Astrocyte (in vitro differentiated cells and primary cell): ENCODE data around the gene TEAD1. TPM values are rescaled to one million over a fixed set of nuclear protein-coding genes. Genes with fewer than 3 reads are reported as not detected.

Source experiments
- DNase-seq: peaks from one replicate; pipeline ENCODE4 v3.0.0-alpha.2; 2010; ENCODE audit warnings: low read depth
- FAIRE-seq: peaks from 2 replicates; lab custom pipeline; 2011; peaks lifted over from hg19 to GRCh38; lab: Jason Lieb, UNC
- H2AFZ ChIP-seq: 2 replicates; pipeline ENCODE4 v1.6.0; 2012; ENCODE audit warnings: low read depth, low read length, inconsistent platforms
- H3K27ac ChIP-seq: 2 replicates; pipeline ENCODE4 v1.5.1; 2011; ENCODE audit warnings: low read depth, low read length, inconsistent platforms
- H3K27me3 ChIP-seq: 2 replicates; pipeline ENCODE4 v1.6.0; 2011; ENCODE audit warnings: low read length, inconsistent platforms; ENCODE audit not compliant: insufficient read depth
- H3K36me3 ChIP-seq: 2 replicates; pipeline ENCODE4 v1.5.1; 2011; ENCODE audit warnings: low read length, inconsistent platforms; ENCODE audit not compliant: insufficient read depth
- H3K4me1 ChIP-seq: 2 replicates; pipeline ENCODE4 v1.5.1; 2011; ENCODE audit warnings: low read length, inconsistent platforms; ENCODE audit not compliant: insufficient read depth
- H3K4me2 ChIP-seq: 2 replicates; pipeline ENCODE4 v1.6.0; 2012; ENCODE audit warnings: low read length, inconsistent platforms
- H3K4me3 ChIP-seq: 2 replicates; pipeline ENCODE4 v1.5.1; 2011; ENCODE audit warnings: low read depth, mild to moderate bottlenecking, low read length, inconsistent platforms; ENCODE audit not compliant: insufficient read depth
- H3K79me2 ChIP-seq: 2 replicates; pipeline ENCODE4 v1.6.0; 2012; ENCODE audit warnings: mild to moderate bottlenecking, low read length, inconsistent platforms; ENCODE audit not compliant: insufficient read depth
- H3K9ac ChIP-seq: 2 replicates; pipeline ENCODE4 v1.6.0; 2012; ENCODE audit warnings: mild to moderate bottlenecking, low read length, inconsistent platforms
- H3K9me3 ChIP-seq: 2 replicates; pipeline ENCODE4 v1.5.1; 2012; ENCODE audit warnings: low read depth, mild to moderate bottlenecking, low read length, inconsistent platforms; ENCODE audit not compliant: insufficient read depth
- H4K20me1 ChIP-seq: 2 replicates; pipeline ENCODE4 v1.6.0; 2012; ENCODE audit warnings: low read length, inconsistent platforms; ENCODE audit not compliant: insufficient read depth
- H3K27ac Mint-ChIP-seq: one replicate; pipeline ENCODE4 v1.8.0; 2021; ENCODE audit warnings: mild to moderate bottlenecking, mixed read lengths; ENCODE audit not compliant: unreplicated experiment
- H3K27me3 Mint-ChIP-seq: one replicate; pipeline ENCODE4 v1.8.0; 2021; ENCODE audit warnings: low read depth, mixed read lengths; ENCODE audit not compliant: unreplicated experiment
- H3K36me3 Mint-ChIP-seq: one replicate; pipeline ENCODE4 v1.8.0; 2021; ENCODE audit warnings: low read depth, mixed read lengths; ENCODE audit not compliant: unreplicated experiment
- H3K4me1 Mint-ChIP-seq: one replicate; pipeline ENCODE4 v1.8.0; 2021; ENCODE audit warnings: low read depth, mixed read lengths; ENCODE audit not compliant: unreplicated experiment
- H3K4me3 Mint-ChIP-seq: one replicate; pipeline ENCODE4 v1.8.0; 2021; ENCODE audit warnings: mild to moderate bottlenecking, moderate library complexity, mixed read lengths; ENCODE audit not compliant: unreplicated experiment
- H3K9me3 Mint-ChIP-seq: one replicate; pipeline ENCODE4 v1.8.0; 2021; ENCODE audit warnings: mild to moderate bottlenecking, mixed read lengths; ENCODE audit not compliant: unreplicated experiment
- EZH2 ChIP-seq: IDR thresholded peaks from 2 replicates; pipeline ENCODE4 v1.6.1; 2012; ENCODE audit warnings: mild to moderate bottlenecking, low read length, inconsistent platforms; ENCODE audit not compliant: insufficient read depth
- total RNA-seq: library from RNA; stranded (reverse); gene quantifications from 2 replicates; pipeline ENCODE4 v1.2.1, GENCODE V29; 2021
- TF ChIP-seq, protein P1 (sequence below): IDR thresholded peaks from 2 replicates; pipeline ENCODE4 v1.5.1; 2011; ENCODE audit warnings: low read depth, mild to moderate bottlenecking, inconsistent platforms, low read length, moderate library complexity; ENCODE audit not compliant: insufficient read depth

The TEAD1 gene
- total RNA-seq, 1 donor from 2014 or later, result 149 TPM

- Mint-ChIP-seq H3K9me3 (no peaks in the 10 kb centered on the region), H3K4me3 (peak overlapping the region; percentile 64), H3K27me3 (no peaks in the 10 kb centered on the region), H3K36me3 (peaks cover 2% of the 10 kb centered on the region), H3K4me1 (peaks cover 74% of the 10 kb centered on the region), H3K27ac (peak overlapping the region; percentile 82)
- Histone ChIP-seq H4K20me1 (peaks cover 89% of the 10 kb centered on the region), H3K27me3 (no peaks in the 10 kb centered on the region), H3K4me1 (peaks cover 56% of the 10 kb centered on the region), H3K79me2 (peaks cover 95% of the 10 kb centered on the region), H3K9ac (peak overlapping the region; percentile 19), H3K36me3 (no peaks in the 10 kb centered on the region), H3K27ac (peak overlapping the region; percentile 76), H3K4me3 (peak overlapping the region; percentile 2), H3K4me2 (peak overlapping the region; percentile 63), H2AFZ (no peak overlapping the region), H3K9me3 (no peaks in the 10 kb centered on the region)
- DNase-seq (peak; percentile 60), FAIRE-seq (no peak)
- no peak for TF ChIP-seq EZH2
- TF ChIP-seq, protein P1, sequence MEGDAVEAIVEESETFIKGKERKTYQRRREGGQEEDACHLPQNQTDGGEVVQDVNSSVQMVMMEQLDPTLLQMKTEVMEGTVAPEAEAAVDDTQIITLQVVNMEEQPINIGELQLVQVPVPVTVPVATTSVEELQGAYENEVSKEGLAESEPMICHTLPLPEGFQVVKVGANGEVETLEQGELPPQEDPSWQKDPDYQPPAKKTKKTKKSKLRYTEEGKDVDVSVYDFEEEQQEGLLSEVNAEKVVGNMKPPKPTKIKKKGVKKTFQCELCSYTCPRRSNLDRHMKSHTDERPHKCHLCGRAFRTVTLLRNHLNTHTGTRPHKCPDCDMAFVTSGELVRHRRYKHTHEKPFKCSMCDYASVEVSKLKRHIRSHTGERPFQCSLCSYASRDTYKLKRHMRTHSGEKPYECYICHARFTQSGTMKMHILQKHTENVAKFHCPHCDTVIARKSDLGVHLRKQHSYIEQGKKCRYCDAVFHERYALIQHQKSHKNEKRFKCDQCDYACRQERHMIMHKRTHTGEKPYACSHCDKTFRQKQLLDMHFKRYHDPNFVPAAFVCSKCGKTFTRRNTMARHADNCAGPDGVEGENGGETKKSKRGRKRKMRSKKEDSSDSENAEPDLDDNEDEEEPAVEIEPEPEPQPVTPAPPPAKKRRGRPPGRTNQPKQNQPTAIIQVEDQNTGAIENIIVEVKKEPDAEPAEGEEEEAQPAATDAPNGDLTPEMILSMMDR, result no peak
These were observed 49.4 kb downstream of the TEAD1 start for GRCh38 chr11:12723421-12724300.

- H3K27me3 ChIP-seq, result no peaks in the 10 kb centered on the region
- no peak overlapping the region for H3K4me3 ChIP-seq
- Mint-ChIP-seq H3K36me3 (peaks cover 2% of the 10 kb centered on the region), H3K4me3 (peak overlapping the region; percentile 55), H3K4me1 (peaks cover 70% of the 10 kb centered on the region), H3K9me3 (no peaks in the 10 kb centered on the region), H3K27ac (peak overlapping the region; percentile 82), H3K27me3 (no peaks in the 10 kb centered on the region)
- H3K4me1 ChIP-seq, result peaks cover 56% of the 10 kb centered on the region
- H3K79me2 ChIP-seq, result peaks cover 95% of the 10 kb centered on the region
- peak; percentile 90 for DNase-seq
- H3K9me3 ChIP-seq, result no peaks in the 10 kb centered on the region
- no peak for FAIRE-seq
- H3K27ac ChIP-seq, result peak overlapping the region; percentile 76
- H3K9ac ChIP-seq, result peak overlapping the region; percentile 54
- no peaks in the 10 kb centered on the region for H3K36me3 ChIP-seq
- H3K4me2 ChIP-seq, result peak overlapping the region; percentile 63
- no peak overlapping the region for H2AFZ ChIP-seq
- peaks cover 89% of the 10 kb centered on the region for H4K20me1 ChIP-seq
- TF ChIP-seq EZH2, result no peak
- TF ChIP-seq, protein P1, result no peak
These were observed 50.3 kb downstream of the TEAD1 start for GRCh38 chr11:12724301-12725054.
